NCI-H2196 treated with DMSO at 0.1 percent for 48 hours (cell line): ENCODE results near the gene ZC3H15.
"Not testable (repeated sequence)": the region's sequence is repeated elsewhere in the genome, so short reads cannot be mapped to it uniquely, and the experiment has no call there.

Experiments
- DNase-seq: peaks from one replicate; lab custom pipeline; 2025; ENCODE audit not compliant: unreplicated experiment; lab: John Stamatoyannopoulos, UW

ZC3H15 gene

GRCh38 chr2:186493564-186494085 lies 7.6 kb downstream of the ZC3H15 start:
- DNase-seq = no peak

DNA sequence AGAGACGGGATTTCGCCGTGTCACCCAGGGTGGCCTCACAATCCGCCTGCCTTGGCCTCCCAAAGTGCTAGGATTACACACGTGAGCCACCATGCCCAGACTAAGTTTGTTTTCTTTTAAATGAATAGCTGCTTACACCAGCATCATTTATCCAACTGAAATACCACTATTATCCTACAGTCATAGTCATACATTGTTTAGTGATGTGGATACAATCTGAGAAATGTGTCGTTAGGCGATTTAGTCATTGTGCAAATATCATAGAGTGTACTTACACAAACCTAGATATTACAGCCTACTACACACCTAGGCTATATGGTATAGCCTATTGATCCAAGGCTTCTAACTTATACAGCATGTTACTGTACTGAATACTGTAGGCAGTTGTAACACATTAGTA lies 10.3 kb downstream of the ZC3H15 start:
- DNase-seq = no peak

GRCh38 chr2:186497928-186498327 lies 11.9 kb downstream of the ZC3H15 start:
- DNase-seq = no peak

GRCh38 chr2:186498834-186499233 lies 12.8 kb downstream of the ZC3H15 start:
- no peak for DNase-seq

- DNase-seq = peak; percentile 13
These were observed 18.0 kb downstream of the ZC3H15 start for GRCh38 chr2:186503827-186504606.

DNA sequence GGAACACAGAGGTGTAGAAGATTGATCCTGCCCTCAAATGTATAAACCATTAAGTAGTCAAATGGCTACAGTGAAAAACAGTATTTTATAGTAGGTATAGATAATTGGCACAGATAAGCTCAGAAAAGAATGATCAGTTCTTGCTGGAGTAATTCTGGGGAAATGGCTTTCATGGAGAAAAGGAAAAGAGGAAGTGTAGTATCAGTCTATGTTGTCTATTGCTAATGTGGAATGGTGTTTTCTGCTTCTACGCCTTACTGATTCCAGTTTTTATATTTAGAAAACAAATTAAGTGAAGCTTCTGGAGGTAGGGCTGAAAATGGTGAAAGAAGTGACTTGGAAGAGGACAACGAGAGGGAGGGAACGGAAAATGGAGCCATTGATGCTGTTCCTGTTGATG lies 22.2 kb downstream of the ZC3H15 start:
- no peak for DNase-seq

GRCh38 chr2:186515376-186515775 lies 29.3 kb downstream of the ZC3H15 start:
- DNase-seq = no peak

DNA sequence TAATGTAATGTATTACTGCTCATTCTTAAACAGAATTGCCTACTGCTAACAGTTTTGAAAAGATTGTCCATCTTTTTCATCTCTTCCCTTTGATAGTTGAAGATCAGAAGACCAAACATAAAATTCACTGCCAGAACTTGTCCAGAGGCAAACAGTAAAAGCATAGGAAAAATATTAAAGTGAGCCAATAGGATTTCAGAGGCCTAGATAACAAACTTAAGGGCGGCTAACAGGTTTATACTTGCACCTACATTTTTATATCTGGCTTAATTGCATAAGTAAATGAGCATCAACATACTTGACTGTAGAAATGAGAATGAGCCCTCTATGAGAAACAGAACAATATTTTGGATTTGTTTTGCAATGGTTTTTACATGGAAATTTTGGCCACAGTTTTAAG lies 30.3 kb downstream of the ZC3H15 start:
- DNase-seq = no peak

DNA sequence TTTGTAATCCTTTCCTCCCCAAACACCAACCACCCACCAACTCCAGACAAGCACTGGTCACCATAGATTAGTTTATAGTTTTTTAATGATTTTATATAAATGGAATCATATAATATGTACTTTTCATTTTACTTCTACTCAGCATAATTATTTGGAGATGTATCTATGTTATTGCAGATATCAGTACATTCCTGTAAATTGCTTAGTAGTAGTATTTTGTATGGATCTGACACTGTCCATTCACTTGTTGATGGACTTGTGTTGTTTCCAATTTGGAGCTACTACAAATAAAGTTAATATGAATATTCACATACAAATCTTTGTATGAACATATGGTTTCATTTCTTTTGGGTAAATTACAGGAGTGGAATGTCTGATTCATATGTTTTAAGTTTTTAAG lies 31.0 kb downstream of the ZC3H15 start:
- no peak for DNase-seq

- DNase-seq = no peak
These were observed 32.2 kb downstream of the ZC3H15 start for GRCh38 chr2:186518291-186518690.

GRCh38 chr2:186518945-186519344 lies 32.9 kb downstream of the ZC3H15 start:
- no peak for DNase-seq

GRCh38 chr2:186521570-186522153 lies 35.6 kb downstream of the ZC3H15 start:
- not testable (repeated sequence) for DNase-seq

- no peak for DNase-seq
These were observed 36.4 kb downstream of the ZC3H15 start for GRCh38 chr2:186522450-186522849.

- DNase-seq = no peak
These were observed 37.7 kb downstream of the ZC3H15 start for GRCh38 chr2:186523791-186524190.

DNA sequence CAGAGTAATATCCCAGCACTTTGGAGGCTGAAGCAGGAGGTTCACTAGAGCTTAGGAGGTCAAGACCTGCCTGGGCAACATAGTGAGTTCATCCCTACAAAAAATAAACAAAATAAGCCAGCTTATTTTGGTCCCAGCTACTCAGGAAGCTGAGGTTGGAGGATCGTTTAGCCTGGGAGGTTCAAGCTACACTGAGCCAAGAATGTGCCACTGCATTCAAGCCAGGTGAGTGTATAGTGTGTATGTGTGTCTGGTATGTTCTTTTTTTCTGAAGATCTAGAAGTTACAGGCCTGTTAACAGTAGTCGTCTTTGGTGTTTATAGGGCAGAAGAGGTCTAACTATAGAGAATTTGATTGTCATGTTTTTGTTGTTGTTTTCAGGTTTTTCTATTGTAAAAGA lies 40.2 kb downstream of the ZC3H15 start:
- DNase-seq = no peak

- no peak for DNase-seq
These were observed 44.3 kb downstream of the ZC3H15 start for GRCh38 chr2:186530314-186530713.

DNA sequence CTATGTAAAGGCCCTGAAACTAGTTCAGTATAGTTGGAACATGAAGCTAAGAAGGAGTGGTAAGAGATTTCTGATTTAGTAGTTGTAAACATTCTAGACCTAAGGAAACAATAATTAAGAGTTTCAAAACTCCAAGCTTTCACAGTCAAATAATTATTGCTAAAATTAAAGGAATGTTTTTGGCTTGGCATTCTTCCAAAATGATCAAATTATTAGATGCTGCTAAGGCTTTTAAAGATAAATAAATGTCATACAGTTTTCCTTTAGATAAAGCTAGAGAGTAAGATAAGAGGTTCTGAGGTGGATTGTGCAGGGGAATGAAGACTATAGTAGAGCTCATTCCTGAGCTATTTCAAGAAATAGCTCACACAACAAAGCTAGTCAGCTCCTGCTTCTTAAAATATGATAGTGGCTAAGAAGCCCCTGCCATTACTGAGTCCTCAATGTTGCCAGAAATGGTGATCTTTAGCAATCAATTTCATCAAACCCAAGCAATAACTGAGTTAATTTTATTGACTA lies 45.3 kb downstream of the ZC3H15 start:
- no peak for DNase-seq

DNA sequence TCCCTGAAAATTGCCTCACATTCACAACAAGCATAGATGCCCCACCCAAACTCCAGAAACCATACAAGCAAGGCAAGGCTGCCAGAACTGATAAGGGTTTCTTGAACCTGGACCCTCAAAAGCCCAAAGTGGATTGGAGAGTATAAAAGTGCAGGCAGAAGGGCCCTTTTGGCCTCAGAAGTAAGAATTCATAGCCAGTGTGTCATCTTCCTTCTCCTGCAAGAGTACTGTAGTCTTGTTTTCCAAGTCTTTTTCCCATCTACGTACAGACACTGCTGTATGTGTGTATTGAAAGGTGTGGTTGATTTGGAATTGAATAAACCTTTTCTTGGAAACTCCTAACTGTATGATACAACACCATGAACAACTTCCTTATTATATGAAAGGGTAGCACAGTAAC lies 46.8 kb downstream of the ZC3H15 start:
- no peak for DNase-seq

- DNase-seq = no peak
These were observed 47.7 kb downstream of the ZC3H15 start for GRCh38 chr2:186533717-186534116.

DNA sequence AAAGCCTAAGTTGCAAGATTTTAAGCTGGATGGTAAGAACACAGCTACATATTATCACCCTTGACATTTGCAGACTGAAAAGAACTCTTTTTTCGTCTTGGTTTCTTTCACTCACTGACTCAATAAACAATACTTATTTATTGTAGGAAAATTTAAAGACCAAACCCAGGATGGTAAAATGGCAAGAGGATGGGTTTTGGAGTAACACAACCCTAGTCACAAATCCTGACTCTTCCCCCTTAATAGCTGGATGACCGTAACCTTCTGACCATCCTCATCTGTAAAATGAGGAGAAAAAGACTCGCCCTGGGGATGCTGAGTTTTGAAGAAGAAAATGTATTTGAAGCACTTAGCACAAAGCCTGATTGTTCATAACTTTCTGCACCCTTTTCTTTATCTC lies 48.3 kb downstream of the ZC3H15 start:
- no peak for DNase-seq

DNA sequence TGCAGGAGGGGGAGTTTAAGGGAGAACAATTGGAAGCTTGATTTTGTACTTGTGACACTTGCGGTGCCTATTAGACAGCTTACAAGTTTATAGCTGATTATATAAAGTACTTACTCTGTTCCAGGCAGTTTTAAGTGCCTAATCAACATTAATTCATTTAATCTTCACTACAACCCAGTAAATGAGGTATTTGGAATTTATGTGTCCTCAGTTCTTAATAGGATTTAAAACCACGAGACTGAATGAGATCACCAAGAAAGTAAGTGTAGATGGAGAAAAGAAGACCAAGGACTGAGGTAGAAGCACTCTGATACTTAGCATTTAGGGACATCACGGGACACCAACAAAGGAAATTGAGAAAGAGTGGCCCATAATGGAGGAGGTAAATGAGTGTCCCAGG lies 49.8 kb downstream of the ZC3H15 start:
- DNase-seq = no peak

- DNase-seq = no peak
These were observed 51.0 kb downstream of the ZC3H15 start for GRCh38 chr2:186537019-186537418.
